Activated T-helper 17 cell treated with anti-CD3 and anti-CD28 coated beads, Interleukin-2, amount 50 U/mL, for 72 hours (primary cell): ENCODE measurements around the gene IRF4. TPM values are rescaled to one million over a fixed set of nuclear protein-coding genes. Genes with fewer than 3 reads are reported as not detected.

ENCODE experiments used
- ATAC-seq: fragments of 150-1000 bp; cut with Tn5 transposase; replicated peaks from 2 replicates; pipeline ENCODE4 v1.10.0; 2021; ENCODE audit warnings: mild to moderate bottlenecking, moderate library complexity
- H3K27ac Mint-ChIP-seq: one replicate; pipeline ENCODE4 v1.8.0; 2022; ENCODE audit warnings: mixed read lengths
- H3K27me3 Mint-ChIP-seq: one replicate; pipeline ENCODE4 v1.8.0; 2022; ENCODE audit warnings: mixed read lengths
- H3K36me3 Mint-ChIP-seq: one replicate; pipeline ENCODE4 v1.8.0; 2022; ENCODE audit warnings: low read depth, mild to moderate bottlenecking, mixed read lengths
- H3K4me1 Mint-ChIP-seq: one replicate; pipeline ENCODE4 v1.8.0; 2022; ENCODE audit warnings: mixed read lengths
- H3K4me3 Mint-ChIP-seq: one replicate; pipeline ENCODE4 v1.8.0; 2022; ENCODE audit warnings: mild to moderate bottlenecking, mixed read lengths
- H3K9me3 Mint-ChIP-seq: one replicate; pipeline ENCODE4 v1.8.0; 2022; ENCODE audit warnings: mixed read lengths
- total RNA-seq, 2 donors: library from RNA; stranded (reverse); gene quantifications; one replicate each; pipeline ENCODE4 v1.2.3, GENCODE V29; 2022

The IRF4 gene
- total RNA-seq, 2 donors from 2014 or later, result 477 to 704 TPM

DNA sequence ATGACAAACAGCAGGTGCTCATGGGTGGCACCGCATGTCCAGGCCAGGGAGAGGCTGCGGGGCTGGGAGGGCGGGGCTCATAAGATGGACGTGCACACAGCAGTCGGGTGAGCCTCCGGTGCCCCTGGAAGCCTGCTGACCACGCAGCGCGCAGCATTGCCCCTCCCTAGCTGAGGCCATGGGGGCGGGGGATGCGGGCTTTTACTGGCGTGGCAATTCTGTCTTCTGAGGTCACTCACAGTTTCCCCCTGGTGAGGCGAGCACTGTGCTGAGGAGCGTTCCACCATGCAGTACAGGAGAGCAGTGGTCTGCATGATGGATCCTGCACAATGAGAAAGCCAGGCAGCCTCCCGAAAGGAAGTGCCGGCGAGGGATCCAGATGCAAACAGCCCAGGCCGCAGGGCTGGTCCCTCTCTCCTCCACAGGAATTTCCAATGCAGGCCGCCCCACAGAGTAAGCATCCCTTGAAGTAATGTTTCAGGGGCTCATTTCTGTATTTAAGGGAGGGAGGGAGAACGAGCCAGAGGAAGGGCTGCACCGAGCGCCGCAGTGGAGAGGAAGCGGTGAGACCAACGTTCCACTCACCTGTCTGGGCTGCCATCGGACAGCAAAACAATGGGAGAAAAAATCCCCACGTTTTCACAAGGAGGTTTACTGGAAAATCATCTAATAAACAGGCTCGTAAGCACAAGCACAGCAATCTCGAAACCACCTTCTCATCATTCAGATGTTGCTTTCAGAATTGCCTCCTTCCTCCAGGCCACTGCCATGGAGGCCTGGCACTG is 56.0 kb downstream of the IRF4 start:
- Mint-ChIP-seq H3K27ac (peak overlapping the region; percentile 87), H3K4me1 (peaks cover 25% of the 10 kb centered on the region)
- peak; percentile 50 for ATAC-seq

GRCh38 chr6:448296-449056 is 56.9 kb downstream of the IRF4 start:
- Mint-ChIP-seq H3K9me3 (no peaks in the 10 kb centered on the region), H3K4me3 (peak overlapping the region; percentile 81), H3K27me3 (no peaks in the 10 kb centered on the region), H3K27ac (peak overlapping the region; percentile 87), H3K4me1 (peaks cover 25% of the 10 kb centered on the region), H3K36me3 (peaks cover 15% of the 10 kb centered on the region)
- ATAC-seq, result no peak

More for the DNA sequence above, 56.0 kb downstream of the IRF4 start:
- Mint-ChIP-seq H3K4me3 (peak overlapping the region; percentile 81), H3K27me3 (no peaks in the 10 kb centered on the region), H3K9me3 (no peaks in the 10 kb centered on the region), H3K36me3 (peaks cover 15% of the 10 kb centered on the region)

DNA sequence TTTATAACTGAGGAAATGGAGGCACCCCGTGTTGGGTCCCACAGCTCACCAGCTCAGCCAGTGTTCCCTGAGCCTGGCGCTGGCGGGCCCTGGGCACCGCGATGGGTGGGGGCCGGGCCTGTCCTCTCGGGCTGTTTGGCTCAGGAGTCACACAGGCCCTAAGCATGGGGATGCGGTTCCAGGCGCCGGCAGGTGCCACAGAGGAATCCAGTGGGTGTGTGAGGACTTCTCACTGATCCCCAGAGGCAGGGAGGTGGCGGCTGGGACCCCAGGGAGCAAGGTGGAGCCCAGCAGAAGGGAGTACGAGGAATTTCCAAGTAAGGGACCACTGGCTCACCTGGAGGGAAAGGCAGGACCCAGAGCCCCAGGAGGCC is 57.5 kb downstream of the IRF4 start:
- peaks cover 25% of the 10 kb centered on the region for H3K4me1 Mint-ChIP-seq
- H3K36me3 Mint-ChIP-seq, result peaks cover 15% of the 10 kb centered on the region
- H3K27ac Mint-ChIP-seq, result peak overlapping the region; percentile 87
- H3K27me3 Mint-ChIP-seq, result no peaks in the 10 kb centered on the region
- H3K9me3 Mint-ChIP-seq, result no peaks in the 10 kb centered on the region
- no peak for ATAC-seq
- peak overlapping the region; percentile 81 for H3K4me3 Mint-ChIP-seq

GRCh38 chr6:449486-450419 is 58.2 kb downstream of the IRF4 start:
- no peaks in the 10 kb centered on the region for H3K27me3 Mint-ChIP-seq
- no peak overlapping the region for H3K4me3 Mint-ChIP-seq
- no peak for ATAC-seq
- peaks cover 24% of the 10 kb centered on the region for H3K4me1 Mint-ChIP-seq
- peaks cover 15% of the 10 kb centered on the region for H3K36me3 Mint-ChIP-seq
- H3K27ac Mint-ChIP-seq, result no peak overlapping the region
- H3K9me3 Mint-ChIP-seq, result no peaks in the 10 kb centered on the region

DNA sequence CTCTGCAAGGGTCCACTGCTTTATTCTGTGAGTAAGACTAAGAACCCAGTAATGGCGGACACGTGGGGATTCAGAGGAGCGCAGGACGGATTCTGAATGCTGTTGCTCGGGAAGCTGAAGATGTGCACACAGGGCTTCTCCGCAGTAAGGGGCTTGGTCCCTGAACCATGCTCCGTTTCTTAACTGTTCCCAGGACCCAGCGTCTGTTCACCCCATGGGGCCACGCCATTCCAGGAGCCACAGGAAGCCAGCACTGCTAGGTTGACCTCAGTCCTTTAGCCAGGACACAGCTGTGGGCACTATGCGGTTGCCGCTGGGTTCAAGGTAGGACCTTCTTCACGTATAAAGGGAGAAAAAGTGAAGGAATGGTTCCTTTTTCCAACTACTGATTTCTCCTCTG is 59.8 kb downstream of the IRF4 start:
- no peak for ATAC-seq
- Mint-ChIP-seq H3K4me3 (no peak overlapping the region), H3K36me3 (peaks cover 7% of the 10 kb centered on the region), H3K9me3 (no peaks in the 10 kb centered on the region), H3K4me1 (peaks cover 14% of the 10 kb centered on the region), H3K27ac (no peak overlapping the region), H3K27me3 (no peaks in the 10 kb centered on the region)

DNA sequence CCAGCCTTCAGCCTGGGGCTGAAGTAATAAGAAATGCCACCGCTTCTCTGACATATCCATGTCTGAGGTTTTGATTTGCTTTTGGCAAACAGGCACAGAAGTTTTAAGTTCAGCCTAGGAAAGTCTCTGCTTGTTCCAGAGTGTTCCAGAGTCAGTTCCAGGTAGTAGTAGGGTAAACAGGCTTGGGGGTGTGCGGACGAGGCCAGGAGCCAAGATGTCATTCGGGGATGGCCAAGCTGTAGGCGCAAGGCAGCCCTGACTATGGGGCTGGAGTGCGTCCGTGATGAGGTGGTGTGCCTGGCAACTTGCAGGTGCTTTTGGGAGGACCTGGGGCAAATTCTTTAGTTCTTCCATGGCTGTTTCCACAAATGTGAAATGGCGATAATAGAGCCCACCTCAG is 60.3 kb downstream of the IRF4 start:
- no peak overlapping the region for H3K4me3 Mint-ChIP-seq
- H3K27me3 Mint-ChIP-seq, result no peaks in the 10 kb centered on the region
- H3K4me1 Mint-ChIP-seq, result peaks cover 14% of the 10 kb centered on the region
- H3K27ac Mint-ChIP-seq, result no peak overlapping the region
- no peaks in the 10 kb centered on the region for H3K9me3 Mint-ChIP-seq
- peaks cover 2% of the 10 kb centered on the region for H3K36me3 Mint-ChIP-seq
- no peak for ATAC-seq

- no peak overlapping the region for H3K4me3 Mint-ChIP-seq
These were observed 60.9 kb downstream of the IRF4 start for GRCh38 chr6:452301-453067.

DNA sequence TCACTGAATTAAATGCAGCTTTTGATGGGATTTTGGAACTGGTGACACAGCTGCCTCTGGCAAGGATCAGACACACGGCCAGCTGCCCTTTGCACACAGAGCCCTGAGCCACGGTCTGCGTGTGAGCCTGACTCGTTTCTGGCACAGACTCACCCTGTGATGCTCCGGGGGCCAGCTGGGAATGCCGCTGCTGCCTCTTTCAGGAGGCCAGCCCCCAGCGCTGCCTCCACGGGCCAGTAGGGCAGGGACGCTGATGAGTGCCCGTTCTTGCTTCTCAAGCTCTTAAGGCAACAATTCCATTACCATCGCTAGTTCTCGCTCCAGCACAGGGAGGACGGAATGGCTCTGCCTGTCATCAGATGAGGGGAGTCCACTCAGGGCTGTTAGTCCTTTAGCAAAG is 61.6 kb downstream of the IRF4 start:
- no peak for ATAC-seq
- Mint-ChIP-seq H3K36me3 (no peaks in the 10 kb centered on the region), H3K9me3 (no peaks in the 10 kb centered on the region), H3K27me3 (no peaks in the 10 kb centered on the region), H3K4me1 (peaks cover 12% of the 10 kb centered on the region), H3K27ac (no peak overlapping the region), H3K4me3 (no peak overlapping the region)

More at GRCh38 chr6:452301-453067, 60.9 kb downstream of the IRF4 start:
- no peak for ATAC-seq
- peaks cover 14% of the 10 kb centered on the region for H3K4me1 Mint-ChIP-seq
- no peaks in the 10 kb centered on the region for H3K9me3 Mint-ChIP-seq
- H3K27me3 Mint-ChIP-seq, result no peaks in the 10 kb centered on the region
- no peaks in the 10 kb centered on the region for H3K36me3 Mint-ChIP-seq
- no peak overlapping the region for H3K27ac Mint-ChIP-seq

DNA sequence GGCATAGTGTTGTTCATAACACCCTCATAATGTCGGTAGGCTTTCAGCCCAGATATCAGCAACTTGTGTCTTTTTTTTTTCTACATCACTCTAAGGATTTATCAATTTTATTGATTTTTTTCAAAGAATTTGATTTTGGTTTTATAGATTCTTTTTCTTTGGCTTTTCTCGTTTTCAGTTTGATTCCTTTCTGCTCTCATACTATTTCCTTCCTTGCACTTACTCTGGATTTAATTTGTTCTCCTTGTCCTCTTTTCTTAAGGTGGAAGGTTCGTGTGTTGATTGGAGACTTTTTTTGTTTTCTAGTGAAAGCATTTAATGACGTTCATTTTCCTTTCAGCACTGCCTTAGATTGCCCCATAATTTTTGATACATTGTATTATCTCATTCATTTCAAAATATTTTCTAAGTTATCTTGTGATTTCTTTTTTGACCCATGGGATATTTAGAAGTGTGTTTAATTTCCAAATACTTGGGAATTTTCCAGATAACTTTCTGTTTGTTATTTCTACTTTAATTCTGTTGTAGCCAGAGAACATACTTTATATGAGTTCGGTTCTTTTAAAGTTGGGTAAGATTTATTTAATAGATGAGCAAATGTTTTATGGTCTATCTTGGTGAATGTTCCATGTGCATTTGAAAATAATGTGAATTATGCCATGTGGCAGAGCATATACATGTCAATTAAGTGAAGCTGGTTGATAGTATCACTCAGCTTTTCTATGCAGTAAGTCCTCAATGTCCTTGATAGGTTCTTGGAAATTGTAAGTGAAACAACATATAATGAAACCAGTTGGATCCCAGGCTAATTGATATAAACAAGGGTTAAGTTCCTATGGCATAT is 62.8 kb downstream of the IRF4 start:
- Mint-ChIP-seq H3K9me3 (no peaks in the 10 kb centered on the region), H3K27ac (peak overlapping the region; percentile 4), H3K27me3 (no peaks in the 10 kb centered on the region), H3K4me3 (peak overlapping the region; percentile 6), H3K4me1 (peaks cover 5% of the 10 kb centered on the region), H3K36me3 (no peaks in the 10 kb centered on the region)
- ATAC-seq, result peak; percentile 3

DNA sequence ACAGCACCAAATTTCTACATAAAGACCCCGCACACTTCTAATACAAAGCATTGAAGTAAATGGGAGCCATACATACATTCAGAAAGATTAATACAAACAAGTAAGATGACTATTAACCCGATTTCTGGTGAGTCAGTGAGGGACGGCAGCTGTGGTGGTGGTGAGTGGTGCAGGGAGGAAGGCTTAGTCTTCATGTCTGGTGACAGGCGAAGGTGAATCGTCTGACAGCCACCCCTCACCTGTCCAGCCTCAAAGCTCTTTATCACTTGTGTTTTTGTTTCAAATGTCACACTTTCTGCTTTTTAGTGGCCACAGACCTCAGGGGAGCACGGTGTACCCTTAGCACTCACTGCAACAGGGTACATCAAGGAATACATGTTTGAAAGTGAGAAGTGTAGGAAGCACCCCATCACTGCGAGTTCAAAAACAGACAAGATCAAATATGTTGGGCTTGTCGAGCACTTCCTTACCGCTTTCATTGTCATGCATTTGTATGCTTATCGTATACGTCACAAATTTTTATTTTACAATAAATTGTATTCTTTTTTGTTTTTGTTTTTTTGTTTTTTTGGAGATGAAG is 63.5 kb downstream of the IRF4 start:
- ATAC-seq, result peak; percentile 97
- Mint-ChIP-seq H3K4me3 (peak overlapping the region; percentile 6), H3K36me3 (no peaks in the 10 kb centered on the region), H3K4me1 (peaks cover 5% of the 10 kb centered on the region), H3K27ac (peak overlapping the region; percentile 4), H3K27me3 (no peaks in the 10 kb centered on the region), H3K9me3 (no peaks in the 10 kb centered on the region)

DNA sequence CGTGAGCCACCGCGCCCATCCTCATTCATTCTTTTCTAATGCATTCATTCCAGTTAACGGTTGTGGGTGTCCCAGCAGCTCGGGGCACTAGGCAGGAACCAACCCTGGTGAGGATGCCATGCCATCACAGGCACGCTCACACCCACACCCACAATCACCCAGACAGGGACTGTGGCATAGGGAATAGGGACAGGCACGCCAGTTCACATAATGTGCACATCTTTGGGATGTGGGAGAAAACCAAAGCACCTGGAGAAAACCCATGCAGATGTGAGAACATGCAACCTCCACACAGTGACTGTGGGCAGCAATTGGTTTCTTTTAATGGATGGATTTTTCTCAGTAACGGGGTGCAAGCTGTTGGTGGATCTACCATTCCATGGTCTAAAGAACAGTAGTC is 64.3 kb downstream of the IRF4 start:
- no peak overlapping the region for H3K4me3 Mint-ChIP-seq
- no peak overlapping the region for H3K27ac Mint-ChIP-seq
- peaks cover 5% of the 10 kb centered on the region for H3K4me1 Mint-ChIP-seq
- ATAC-seq, result no peak
- H3K27me3 Mint-ChIP-seq, result no peaks in the 10 kb centered on the region
- no peaks in the 10 kb centered on the region for H3K36me3 Mint-ChIP-seq
- H3K9me3 Mint-ChIP-seq, result no peaks in the 10 kb centered on the region

GRCh38 chr6:456358-456867 is 64.9 kb downstream of the IRF4 start:
- H3K36me3 Mint-ChIP-seq, result no peaks in the 10 kb centered on the region
- no peaks in the 10 kb centered on the region for H3K27me3 Mint-ChIP-seq
- no peak for ATAC-seq
- H3K27ac Mint-ChIP-seq, result no peak overlapping the region
- no peaks in the 10 kb centered on the region for H3K9me3 Mint-ChIP-seq
- peaks cover 5% of the 10 kb centered on the region for H3K4me1 Mint-ChIP-seq
- no peak overlapping the region for H3K4me3 Mint-ChIP-seq

- peaks cover 5% of the 10 kb centered on the region for H3K4me1 Mint-ChIP-seq
- H3K27me3 Mint-ChIP-seq, result no peaks in the 10 kb centered on the region
- no peak overlapping the region for H3K27ac Mint-ChIP-seq
- no peaks in the 10 kb centered on the region for H3K9me3 Mint-ChIP-seq
- no peak overlapping the region for H3K4me3 Mint-ChIP-seq
- no peak for ATAC-seq
- H3K36me3 Mint-ChIP-seq, result no peaks in the 10 kb centered on the region
These were observed 65.3 kb downstream of the IRF4 start for GRCh38 chr6:456887-457286.
